Colonic mucosa (tissue), 4 donors: ENCODE data around the gene PPL. TPM values are rescaled to one million over a fixed set of nuclear protein-coding genes. Genes with fewer than 3 reads are reported as not detected.

Source experiments
- DNase-seq: peaks from one replicate; pipeline ENCODE4 v3.0.0-alpha.2; 2020
- H3K27ac ChIP-seq: fragments of 200-600 bp; one replicate; pipeline ENCODE4 v1.8.0; 2021
- H3K27me3 ChIP-seq: fragments of 200-600 bp; one replicate; pipeline ENCODE4 v1.8.0; 2021
- H3K36me3 ChIP-seq: fragments of 200-600 bp; one replicate; pipeline ENCODE4 v1.8.0; 2021
- H3K4me1 ChIP-seq: fragments of 200-600 bp; one replicate; pipeline ENCODE4 v1.8.0; 2021; ENCODE audit warnings: mild to moderate bottlenecking
- H3K4me3 ChIP-seq: fragments of 200-600 bp; one replicate; pipeline ENCODE4 v1.8.0; 2021
- H3K9ac ChIP-seq, 2 donors: one replicate each; pipeline ENCODE4 v1.7.0; 2013; ENCODE audit warnings: control low read depth in 2 of 2, low read depth in 2 of 2, low read length in 2 of 2
- H3K9me3 ChIP-seq: fragments of 200-600 bp; one replicate; pipeline ENCODE4 v1.8.0; 2021
- intact Hi-C: fragments of 100-400 bp; cut with DNase I; formaldehyde crosslinking; loops from one replicate; pipeline ENCODE4 v1.14.1; 2022
- total RNA-seq, 2 donors: library from RNA; stranded (reverse); fragmentation: NEBNext Ultra II Directional in 1 of 2; extraction: Animal tissue kit (Norgen Biotek cat#: 25700) in 1 of 2; gene quantifications; one replicate each; pipeline ENCODE4 v1.2.1, GENCODE V29; 2021
- TF ChIP-seq, protein P1 (sequence below): fragments of 200-600 bp; IDR thresholded peaks from one replicate; pipeline ENCODE4 v1.8.0; 2022; ENCODE audit warnings: antibody characterized with exemption, mild to moderate bottlenecking
- donor health status: healthy.
- donor health status: DM: no; HTN: no; CAD: no.
- donor health status: DM: no; HTN: no; CAD: no.

The PPL gene
- total RNA-seq, 2 donors from 2014 or later = 11.5 to 14.1 TPM

DNA sequence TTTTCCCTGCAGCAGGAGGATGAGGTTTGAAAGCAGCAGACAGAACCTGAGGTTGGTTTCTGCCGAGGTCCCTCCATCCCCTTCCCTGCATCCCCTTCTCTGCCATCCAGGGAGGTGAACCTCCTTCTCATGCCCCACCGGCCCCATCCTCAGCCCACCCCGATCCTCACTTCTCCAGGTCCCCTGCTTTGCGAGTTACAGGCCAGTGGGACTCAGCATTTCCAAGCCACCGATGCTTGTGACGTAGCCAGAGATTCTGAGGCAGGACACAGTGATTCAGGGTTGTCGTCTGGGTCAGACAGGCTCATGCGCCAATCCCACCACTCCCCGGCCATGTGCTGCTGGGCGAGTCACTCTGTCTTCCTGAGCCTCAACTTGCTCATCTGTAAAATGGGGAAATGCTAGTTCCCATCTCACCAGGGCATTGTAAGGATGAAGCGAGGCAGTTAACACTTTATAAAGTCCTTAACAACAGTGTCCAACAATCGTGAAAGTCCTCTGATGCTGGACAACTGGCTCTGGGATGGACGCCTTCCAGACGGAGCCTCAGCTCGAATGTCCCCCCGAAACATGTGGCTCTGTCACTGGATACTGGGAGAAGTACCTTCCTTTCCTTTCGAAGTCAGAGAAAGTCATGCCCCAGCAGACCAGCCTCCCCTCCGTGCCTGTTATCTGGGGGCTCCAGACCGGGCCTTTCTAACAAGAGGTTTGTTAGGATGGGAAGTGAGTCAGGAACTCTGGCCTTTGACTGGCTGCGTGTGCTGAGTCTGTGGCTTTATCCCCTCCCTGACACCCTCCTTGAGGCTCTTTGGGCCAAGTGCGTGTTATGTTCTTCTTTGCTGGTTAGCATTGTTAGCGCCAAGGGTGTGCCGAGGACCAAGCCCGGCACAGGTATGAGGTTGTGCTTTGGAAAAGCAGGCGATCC lies 43.0 kb upstream of the PPL start:
- no peak overlapping the region for H3K9ac ChIP-seq
- H3K36me3 ChIP-seq = no peaks in the 10 kb centered on the region
- H3K27me3 ChIP-seq = no peaks in the 10 kb centered on the region
- H3K4me3 ChIP-seq = no peak overlapping the region
- H3K4me1 ChIP-seq = no peaks in the 10 kb centered on the region
- intact Hi-C loops = no loop called here
- no peak overlapping the region for H3K27ac ChIP-seq
- TF ChIP-seq, protein P1, sequence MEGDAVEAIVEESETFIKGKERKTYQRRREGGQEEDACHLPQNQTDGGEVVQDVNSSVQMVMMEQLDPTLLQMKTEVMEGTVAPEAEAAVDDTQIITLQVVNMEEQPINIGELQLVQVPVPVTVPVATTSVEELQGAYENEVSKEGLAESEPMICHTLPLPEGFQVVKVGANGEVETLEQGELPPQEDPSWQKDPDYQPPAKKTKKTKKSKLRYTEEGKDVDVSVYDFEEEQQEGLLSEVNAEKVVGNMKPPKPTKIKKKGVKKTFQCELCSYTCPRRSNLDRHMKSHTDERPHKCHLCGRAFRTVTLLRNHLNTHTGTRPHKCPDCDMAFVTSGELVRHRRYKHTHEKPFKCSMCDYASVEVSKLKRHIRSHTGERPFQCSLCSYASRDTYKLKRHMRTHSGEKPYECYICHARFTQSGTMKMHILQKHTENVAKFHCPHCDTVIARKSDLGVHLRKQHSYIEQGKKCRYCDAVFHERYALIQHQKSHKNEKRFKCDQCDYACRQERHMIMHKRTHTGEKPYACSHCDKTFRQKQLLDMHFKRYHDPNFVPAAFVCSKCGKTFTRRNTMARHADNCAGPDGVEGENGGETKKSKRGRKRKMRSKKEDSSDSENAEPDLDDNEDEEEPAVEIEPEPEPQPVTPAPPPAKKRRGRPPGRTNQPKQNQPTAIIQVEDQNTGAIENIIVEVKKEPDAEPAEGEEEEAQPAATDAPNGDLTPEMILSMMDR = no peak
- no peak for DNase-seq
- H3K9me3 ChIP-seq = no peaks in the 10 kb centered on the region

DNA sequence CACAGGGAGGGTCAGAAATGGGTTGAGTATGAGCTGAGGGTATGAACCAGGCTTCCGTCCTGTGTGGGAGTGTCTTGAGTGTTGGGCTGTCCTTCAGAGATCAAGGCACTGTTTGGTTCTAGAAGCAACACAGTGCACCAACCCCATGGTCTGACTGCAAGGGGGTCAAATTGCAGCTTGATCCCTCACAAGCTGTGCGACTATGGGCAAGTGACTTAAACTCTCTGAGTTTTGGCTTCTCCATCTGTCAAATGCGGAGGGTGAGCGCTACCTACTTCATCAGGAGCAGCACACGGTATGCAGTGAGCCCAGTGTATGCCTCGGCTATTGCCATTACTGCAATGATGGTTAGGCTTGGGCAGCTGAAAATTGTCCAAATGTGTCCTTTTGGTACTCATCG lies 42.2 kb upstream of the PPL start:
- Histone ChIP-seq H3K9ac (no peak overlapping the region), H3K27ac (no peak overlapping the region), H3K9me3 (no peaks in the 10 kb centered on the region), H3K36me3 (no peaks in the 10 kb centered on the region), H3K27me3 (no peaks in the 10 kb centered on the region), H3K4me1 (no peaks in the 10 kb centered on the region), H3K4me3 (no peak overlapping the region)
- no peak for DNase-seq
- intact Hi-C loops = no loop called here
- TF ChIP-seq, protein P1 = no peak

- H3K4me1 ChIP-seq = no peaks in the 10 kb centered on the region
- peak; percentile 50 for DNase-seq
- no peak overlapping the region for H3K27ac ChIP-seq
- TF ChIP-seq, protein P1 = no peak
- H3K9ac ChIP-seq = peak overlapping the region in 1 of 2 donors; percentile 2
- intact Hi-C loops = no loop called here
- H3K36me3 ChIP-seq = no peaks in the 10 kb centered on the region
- H3K4me3 ChIP-seq = no peak overlapping the region
- no peaks in the 10 kb centered on the region for H3K27me3 ChIP-seq
- H3K9me3 ChIP-seq = no peaks in the 10 kb centered on the region
Measured at GRCh38 chr16:4976611-4977145, 39.7 kb upstream of the PPL start.

- no peak for DNase-seq
- Histone ChIP-seq H3K4me3 (no peak overlapping the region), H3K9ac (no peak overlapping the region), H3K9me3 (no peaks in the 10 kb centered on the region), H3K27ac (no peak overlapping the region), H3K4me1 (no peaks in the 10 kb centered on the region), H3K27me3 (no peaks in the 10 kb centered on the region), H3K36me3 (no peaks in the 10 kb centered on the region)
- intact Hi-C loops = no loop called here
- TF ChIP-seq, protein P1 = no peak
Measured at GRCh38 chr16:4976079-4976478, 39.1 kb upstream of the PPL start.

- no peak for DNase-seq
- Histone ChIP-seq H3K9me3 (no peaks in the 10 kb centered on the region), H3K4me3 (no peak overlapping the region), H3K36me3 (no peaks in the 10 kb centered on the region), H3K4me1 (no peaks in the 10 kb centered on the region), H3K27me3 (no peaks in the 10 kb centered on the region), H3K9ac (no peak overlapping the region), H3K27ac (no peak overlapping the region)
- intact Hi-C loops = no loop called here
- TF ChIP-seq, protein P1 = no peak
Measured at GRCh38 chr16:4972938-4973587, 36.1 kb upstream of the PPL start.
